Measurements from ENCODE around the gene STXBP3.

DNA sequence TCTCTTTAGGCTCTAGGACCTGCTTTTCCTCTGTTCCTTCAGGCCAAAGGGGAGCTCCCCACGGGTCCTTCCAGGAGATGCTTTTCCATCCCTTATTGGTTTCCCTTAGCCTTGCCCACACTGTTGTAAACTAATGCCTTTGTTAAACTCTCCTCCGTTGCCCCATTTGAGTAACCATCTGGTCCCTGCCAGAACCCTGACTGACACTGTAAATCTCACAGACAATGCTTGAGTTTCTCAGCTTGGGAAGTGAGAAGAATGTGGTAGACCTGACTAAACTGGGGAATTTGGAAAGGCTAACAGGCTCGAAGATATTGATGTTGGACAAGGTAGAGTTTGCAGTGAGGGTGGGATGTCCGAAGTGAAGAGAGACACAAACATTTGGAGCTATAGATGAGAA lies 99.0 kb downstream of the STXBP3 start:
- TF ChIP-seq CTCF (conservative IDR thresholded peaks at IDR 0.05; ENCODE audit: low read depth, low read length): no peak
- TF ChIP-seq EZH2 (IDR thresholded peaks at IDR 0.05; ENCODE audit: borderline replicate concordance, low read depth, low read length, poor library complexity, severe bottlenecking): no peak

Measured in A673 (cell line).